ENCODE results near the gene NLRP3. TPM values are rescaled to one million over a fixed set of nuclear protein-coding genes. Genes with fewer than 3 reads are reported as not detected.
A peak's percentile ranks its signal among the peaks of the same experiment; 100 is the strongest.

Gene NLRP3
- total RNA-seq, 4 donors from 2014 or later, result 0.26 to 2.8 (median 0.86) TPM

- intact Hi-C loops (cut with DNase I; ENCODE audit: low total_unique reads), result no loop called here
- peak; percentile 54 to 57 for DNase-seq
Observed at GRCh38 chr1:247448107-247448791, 32.3 kb downstream of the NLRP3 start.

DNA sequence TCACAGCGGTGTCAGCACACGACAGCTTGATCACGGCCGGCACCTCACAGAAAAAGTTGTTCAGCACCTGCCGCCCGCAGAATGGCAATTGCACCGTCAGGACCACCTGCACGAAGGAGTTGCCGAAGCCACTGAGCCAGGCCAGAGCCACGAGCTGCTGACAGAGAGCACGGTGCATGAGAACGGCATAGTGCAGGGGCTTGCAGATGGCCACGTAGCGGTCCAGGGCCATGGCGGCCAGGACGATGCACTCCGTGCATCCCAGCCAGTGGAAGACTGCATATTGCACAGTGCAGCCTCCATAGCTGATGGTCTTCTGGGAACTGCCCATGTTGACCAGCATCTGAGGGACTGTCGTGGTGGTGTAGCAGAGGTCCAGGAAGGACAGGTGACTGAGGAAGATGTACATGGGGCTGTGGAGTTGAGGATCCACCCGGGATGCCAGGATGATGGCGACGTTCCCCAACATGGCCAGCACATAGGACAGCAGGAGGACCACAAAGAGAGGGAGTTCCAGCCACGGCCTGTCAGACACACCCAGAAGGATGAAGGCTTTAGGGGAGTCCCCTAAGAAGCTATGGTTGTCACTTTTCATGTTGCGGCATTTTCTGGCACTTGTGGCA, 35.5 kb downstream of the NLRP3 start:
- TF ChIP-seq POLR2A (IDR thresholded peaks at IDR 0.05) (no peak), CTCF (IDR thresholded peaks at IDR 0.05) (no peak)
- H3K27ac ChIP-seq, result no peak overlapping the region
- intact Hi-C loops (cut with DNase I; ENCODE audit: low total_unique reads), result no loop called here
- H3K4me3 ChIP-seq, result no peak overlapping the region
- H3K4me1 ChIP-seq, result no peaks in the 10 kb centered on the region
- H3K9me3 ChIP-seq, result no peaks in the 10 kb centered on the region
- H3K27me3 ChIP-seq, result no peaks in the 10 kb centered on the region
- no peaks in the 10 kb centered on the region for H3K36me3 ChIP-seq
- no peak for DNase-seq

More at GRCh38 chr1:247448107-247448791, 32.3 kb downstream of the NLRP3 start:
- no peaks in the 10 kb centered on the region for H3K36me3 ChIP-seq
- H3K27me3 ChIP-seq, result no peaks in the 10 kb centered on the region
- no peaks in the 10 kb centered on the region for H3K9me3 ChIP-seq
- no peaks in the 10 kb centered on the region for H3K4me1 ChIP-seq
- peak overlapping the region; percentile 62 to 78 for H3K27ac ChIP-seq
- peak overlapping the region; percentile 35 to 42 for H3K4me3 ChIP-seq
- no peak for TF ChIP-seq POLR2A (IDR thresholded peaks at IDR 0.05)
- peak in 1 of 4 experiments; percentile 3 for TF ChIP-seq CTCF (IDR thresholded peaks at IDR 0.05)

- Histone ChIP-seq H3K4me1 (no peaks in the 10 kb centered on the region), H3K27me3 (no peaks in the 10 kb centered on the region), H3K9me3 (no peaks in the 10 kb centered on the region), H3K36me3 (no peaks in the 10 kb centered on the region), H3K4me3 (no peak overlapping the region), H3K27ac (no peak overlapping the region)
- TF ChIP-seq POLR2A (IDR thresholded peaks at IDR 0.05), result no peak
- TF ChIP-seq CTCF (IDR thresholded peaks at IDR 0.05), result no peak
- no peak for DNase-seq
- intact Hi-C loops (cut with DNase I; ENCODE audit: low total_unique reads), result no loop called here
Observed at GRCh38 chr1:247452447-247453039, 36.6 kb downstream of the NLRP3 start.

GRCh38 chr1:247453245-247453644, 37.3 kb downstream of the NLRP3 start:
- no peaks in the 10 kb centered on the region for H3K9me3 ChIP-seq
- intact Hi-C loops (cut with DNase I; ENCODE audit: low total_unique reads), result no loop called here
- no peak for TF ChIP-seq POLR2A (IDR thresholded peaks at IDR 0.05)
- TF ChIP-seq CTCF (IDR thresholded peaks at IDR 0.05), result no peak
- no peaks in the 10 kb centered on the region for H3K27me3 ChIP-seq
- H3K4me1 ChIP-seq, result no peaks in the 10 kb centered on the region
- H3K4me3 ChIP-seq, result no peak overlapping the region
- DNase-seq, result no peak
- H3K27ac ChIP-seq, result no peak overlapping the region
- no peaks in the 10 kb centered on the region for H3K36me3 ChIP-seq

GRCh38 chr1:247453997-247454396, 38.0 kb downstream of the NLRP3 start:
- Histone ChIP-seq H3K27me3 (no peaks in the 10 kb centered on the region), H3K27ac (no peak overlapping the region), H3K9me3 (no peaks in the 10 kb centered on the region), H3K4me3 (no peak overlapping the region), H3K4me1 (no peaks in the 10 kb centered on the region), H3K36me3 (no peaks in the 10 kb centered on the region)
- intact Hi-C loops (cut with DNase I; ENCODE audit: low total_unique reads), result no loop called here
- DNase-seq, result no peak
- TF ChIP-seq POLR2A (IDR thresholded peaks at IDR 0.05) (no peak), CTCF (IDR thresholded peaks at IDR 0.05) (no peak)

Measured in uterus (tissue), 4 donors.